HG03280 (cell line): Measurements from ENCODE around the gene FAM13C.

ENCODE experiments used
- ATAC-seq: cut with Tn5 transposase; IDR thresholded peaks from one replicate; pipeline ENCODE4 v1.9.1; 2021; ENCODE audit warnings: mild to moderate bottlenecking, moderate library complexity; ENCODE audit not compliant: unreplicated experiment

FAM13C gene

GRCh38 chr10:59319854-59320253 is 42.5 kb downstream of the FAM13C start:
- no peak for ATAC-seq

DNA sequence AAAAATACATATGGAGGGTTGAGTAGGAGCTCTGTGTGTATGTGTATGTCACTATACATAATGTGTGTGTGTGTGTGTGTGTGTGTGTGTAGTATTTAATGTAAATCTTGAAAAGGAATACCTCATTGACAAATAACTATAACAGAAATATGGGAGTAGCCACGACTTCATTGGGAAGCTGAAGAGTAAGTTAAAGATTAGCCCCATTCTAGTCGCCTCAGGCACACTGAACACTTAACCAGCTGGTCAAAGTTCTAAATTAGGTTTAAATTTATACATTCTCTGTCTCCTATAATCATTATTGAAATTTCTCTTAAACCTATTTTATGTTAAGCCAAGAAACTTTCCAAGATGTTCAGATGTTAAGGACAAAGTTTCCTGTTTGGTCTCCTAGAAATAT is 45.3 kb downstream of the FAM13C start:
- ATAC-seq, result no peak

- ATAC-seq, result no peak
Observed at GRCh38 chr10:59315465-59315864, 46.9 kb downstream of the FAM13C start.

DNA sequence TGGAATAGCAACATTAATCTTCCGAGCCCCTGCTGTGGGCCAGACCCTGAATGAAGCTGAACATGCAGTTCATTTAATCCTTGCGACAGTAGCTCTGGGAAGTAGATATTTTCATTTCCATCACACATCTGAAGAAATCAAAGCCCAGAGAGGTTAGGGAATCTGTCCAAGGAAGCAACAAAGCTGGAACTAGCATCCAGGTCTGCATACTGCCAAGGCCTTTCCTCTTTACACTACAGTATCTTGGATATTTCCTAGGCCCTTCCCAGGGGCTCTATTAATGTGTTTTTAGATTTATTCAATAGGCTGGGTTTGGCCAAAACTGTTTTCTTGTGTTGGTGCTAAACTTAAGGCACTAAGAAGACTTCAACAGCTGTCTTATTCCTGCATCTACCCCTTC is 48.1 kb downstream of the FAM13C start:
- ATAC-seq, result no peak

DNA sequence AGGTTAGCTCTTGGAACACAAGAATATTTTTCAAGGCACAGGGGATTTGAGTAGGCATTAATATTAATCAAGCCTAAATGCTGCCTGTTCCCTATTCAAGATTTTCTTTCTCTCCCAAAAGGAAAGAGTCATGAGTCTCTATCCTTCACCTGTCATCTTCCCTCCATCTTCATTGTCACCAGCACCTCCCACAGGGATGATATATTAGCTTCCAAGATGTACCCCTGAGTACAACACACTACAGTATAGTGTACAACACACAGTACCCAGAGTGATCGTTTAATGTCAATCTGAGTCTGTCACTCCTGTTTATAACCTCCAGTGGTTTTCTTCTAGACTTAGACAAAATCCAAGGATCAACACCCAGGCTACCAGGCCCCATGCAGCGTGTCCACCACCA is 50.1 kb downstream of the FAM13C start:
- no peak for ATAC-seq

GRCh38 chr10:59311025-59311424 is 51.3 kb downstream of the FAM13C start:
- ATAC-seq, result no peak

DNA sequence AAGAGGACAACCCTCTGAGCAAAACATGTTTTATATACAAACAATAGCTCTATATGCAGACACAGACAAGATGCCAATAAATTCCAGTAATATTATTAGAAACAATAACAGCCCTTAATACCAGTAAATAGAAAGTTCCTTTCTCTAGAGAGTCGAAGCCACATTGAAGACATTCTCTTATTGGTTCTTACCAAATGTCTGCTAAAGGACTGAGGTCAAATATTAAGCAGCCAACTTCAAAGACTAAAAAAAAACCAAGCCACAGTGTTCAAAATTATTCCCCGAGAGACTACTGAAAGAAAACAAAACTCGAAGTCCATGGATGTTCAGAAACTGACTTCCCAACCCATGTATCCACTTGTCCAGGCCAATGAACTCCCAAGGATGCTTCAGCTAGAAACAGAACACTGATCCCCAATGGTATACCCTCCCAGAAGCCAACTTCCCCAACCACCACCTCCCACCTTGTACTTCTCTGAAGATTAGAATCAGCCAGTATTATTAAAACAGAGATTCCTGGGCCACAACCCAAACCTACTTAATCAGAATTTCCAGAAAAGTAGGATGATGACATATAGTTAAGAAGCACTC is 51.9 kb downstream of the FAM13C start:
- ATAC-seq, result no peak

- no peak for ATAC-seq
Observed at GRCh38 chr10:59304521-59305097, 57.7 kb downstream of the FAM13C start.

- ATAC-seq, result no peak
Observed at GRCh38 chr10:59303018-59303417, 59.3 kb downstream of the FAM13C start.

DNA sequence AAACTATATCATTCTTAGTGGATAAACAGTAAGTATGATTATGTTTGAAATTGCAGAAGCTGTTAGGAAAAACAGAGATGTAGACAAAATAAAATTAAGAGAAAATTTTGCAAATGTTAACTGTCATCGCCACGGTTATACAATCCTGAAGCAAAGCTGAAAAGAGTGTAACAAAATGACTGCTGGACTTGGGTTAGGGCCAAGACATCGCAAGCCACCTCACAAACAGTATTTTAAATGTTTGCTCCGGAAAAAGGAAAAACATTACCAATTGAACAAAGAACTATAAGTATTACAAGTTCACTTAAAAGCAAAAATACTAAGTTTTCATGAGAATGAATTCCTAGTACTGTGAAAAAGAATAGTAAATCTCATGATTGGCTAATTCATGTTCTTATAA is 60.0 kb downstream of the FAM13C start:
- ATAC-seq, result no peak

GRCh38 chr10:59301067-59301754 is 61.1 kb downstream of the FAM13C start:
- ATAC-seq, result no peak

- no peak for ATAC-seq
Observed at GRCh38 chr10:59300386-59300785, 62.0 kb downstream of the FAM13C start.

- ATAC-seq, result no peak
Observed at GRCh38 chr10:59299933-59300332, 62.4 kb downstream of the FAM13C start.

DNA sequence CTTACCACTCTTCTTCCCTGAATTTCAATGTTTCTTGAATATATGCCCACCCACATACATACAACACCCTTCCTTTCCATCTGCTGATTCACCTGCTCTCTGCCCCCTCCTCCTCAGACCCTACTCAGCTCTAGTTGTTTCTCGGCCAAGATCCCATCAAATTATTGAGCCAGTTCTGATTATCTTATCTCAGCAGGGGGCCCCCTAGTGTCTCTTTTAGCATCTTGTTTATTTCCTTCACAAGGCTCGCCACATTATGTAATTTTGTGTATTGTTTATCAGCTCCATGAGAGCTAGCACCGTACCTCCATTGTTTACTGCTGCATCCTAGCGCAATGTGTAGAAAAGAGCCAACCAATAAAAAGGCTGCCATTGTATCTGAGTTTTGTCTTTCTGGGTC is 71.9 kb downstream of the FAM13C start:
- no peak for ATAC-seq

- ATAC-seq, result no peak
Observed at GRCh38 chr10:59289853-59290252, 72.5 kb downstream of the FAM13C start.

GRCh38 chr10:59287587-59288255 is 74.6 kb downstream of the FAM13C start:
- no peak for ATAC-seq

DNA sequence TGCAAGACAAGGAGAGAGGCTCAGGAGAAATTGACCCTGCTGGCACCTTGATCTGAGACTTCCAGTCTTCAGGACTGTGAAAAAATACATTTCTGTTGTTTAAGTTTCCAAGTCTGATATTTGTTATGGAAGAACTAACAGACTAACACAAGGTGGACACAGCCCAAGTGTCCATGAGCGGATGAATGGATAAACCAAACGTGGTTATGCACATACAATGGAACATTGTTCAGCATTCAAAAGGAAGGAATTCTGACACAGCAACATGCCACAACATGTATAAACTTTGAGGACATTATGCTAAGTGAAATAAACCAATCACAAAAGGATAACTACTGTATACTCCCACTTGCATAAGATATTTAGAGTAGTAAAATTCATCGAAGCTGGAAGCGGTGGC is 76.5 kb downstream of the FAM13C start:
- ATAC-seq, result no peak

DNA sequence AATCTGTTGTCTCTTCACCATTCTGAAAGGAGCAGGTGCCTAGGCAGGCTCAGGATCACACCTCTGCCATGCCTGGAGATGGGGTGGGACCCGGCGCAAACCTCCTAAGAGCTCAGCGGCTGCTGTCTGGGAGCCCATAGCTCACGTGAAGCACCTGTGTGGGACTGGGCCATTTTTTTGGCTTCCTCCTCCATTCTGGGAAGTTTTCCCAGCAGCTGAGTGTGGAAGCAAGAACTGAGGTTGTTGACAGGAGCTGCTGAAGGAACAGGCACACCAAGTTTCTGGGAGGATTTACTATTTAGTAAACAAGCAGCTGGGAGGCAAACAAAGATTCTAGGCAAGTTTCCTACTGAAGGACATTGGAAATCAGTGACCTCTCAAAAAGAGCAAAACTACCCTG is 77.3 kb downstream of the FAM13C start:
- ATAC-seq, result no peak

DNA sequence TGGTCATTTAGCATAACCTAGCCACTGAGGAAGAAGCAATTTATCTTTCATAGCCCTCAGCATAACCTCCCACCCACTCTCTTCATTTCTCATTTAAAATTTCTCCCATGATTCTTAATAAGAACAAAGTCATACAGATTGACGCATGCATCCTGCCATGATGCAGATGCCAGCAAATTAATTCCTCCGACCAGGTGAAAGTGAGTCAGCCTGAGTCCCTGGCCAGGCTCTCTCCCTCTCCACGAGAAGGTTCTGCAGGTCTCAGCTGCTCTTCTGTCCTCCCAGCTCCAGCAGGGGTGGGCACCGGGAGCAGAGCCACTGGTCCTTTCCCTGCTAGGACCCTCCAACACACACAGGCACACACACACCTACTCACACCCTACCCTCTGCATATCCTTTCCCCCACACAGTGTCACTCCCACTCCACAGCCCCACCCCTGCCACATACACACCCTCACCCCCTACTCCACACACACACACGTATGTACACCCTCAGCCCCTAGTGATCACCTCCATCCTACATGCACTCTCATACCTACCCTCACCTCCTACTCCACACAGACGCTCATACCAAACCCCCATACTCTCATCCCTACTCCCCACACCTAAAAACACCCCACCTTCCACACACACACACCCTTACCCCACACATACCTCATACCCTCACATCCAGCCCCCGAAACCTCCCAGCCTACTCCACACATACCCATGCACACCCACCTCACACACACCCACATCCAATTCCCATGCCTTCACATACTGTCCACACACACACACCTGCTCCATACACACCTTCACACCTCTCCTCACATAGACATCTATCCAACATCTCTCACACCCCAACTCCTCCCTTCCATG is 78.0 kb downstream of the FAM13C start:
- no peak for ATAC-seq

DNA sequence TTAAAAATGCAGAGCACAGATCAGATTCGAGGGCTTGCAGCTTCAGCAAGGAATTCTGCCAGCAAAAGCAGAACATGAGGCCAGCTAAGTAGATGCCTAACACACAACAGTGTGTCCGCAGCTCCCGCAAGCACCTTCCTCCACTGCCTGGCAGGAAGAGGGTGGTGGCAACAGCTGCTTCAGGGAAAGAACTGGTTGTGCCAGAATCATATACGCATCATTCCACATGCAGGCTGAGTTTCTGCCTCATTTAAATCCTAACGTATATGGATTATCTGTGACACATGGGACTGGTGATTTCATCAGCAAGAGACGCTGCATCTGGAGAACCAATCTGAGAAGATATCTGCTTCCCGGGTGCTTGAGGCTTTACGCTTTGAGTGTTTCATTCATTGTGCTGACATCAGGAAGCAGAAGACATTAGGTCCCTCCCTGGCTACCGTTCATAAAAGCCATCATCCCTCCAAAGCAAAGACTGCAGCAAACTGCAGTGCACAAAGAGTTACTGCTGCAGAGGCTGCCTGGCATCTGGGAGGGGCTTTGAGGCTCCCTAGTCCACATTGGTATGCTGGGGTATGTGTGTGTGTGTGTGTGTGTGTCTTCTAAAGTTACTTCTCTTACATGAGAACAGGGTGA is 78.8 kb downstream of the FAM13C start:
- no peak for ATAC-seq

GRCh38 chr10:59281861-59282260 is 80.5 kb downstream of the FAM13C start:
- no peak for ATAC-seq
